ENCODE results near the gene PLEKHH3.

GRCh38 chr17:42704837-42705494, 28.2 kb upstream of the PLEKHH3 start:
- TF ChIP-seq POLR2A (IDR thresholded peaks at IDR 0.05) (no peak), CTCF (IDR thresholded peaks at IDR 0.05) (no peak)

All from right lobe of liver (tissue), 4 donors.